ENCODE results near the gene TMEM272.

The TMEM272 gene

DNA sequence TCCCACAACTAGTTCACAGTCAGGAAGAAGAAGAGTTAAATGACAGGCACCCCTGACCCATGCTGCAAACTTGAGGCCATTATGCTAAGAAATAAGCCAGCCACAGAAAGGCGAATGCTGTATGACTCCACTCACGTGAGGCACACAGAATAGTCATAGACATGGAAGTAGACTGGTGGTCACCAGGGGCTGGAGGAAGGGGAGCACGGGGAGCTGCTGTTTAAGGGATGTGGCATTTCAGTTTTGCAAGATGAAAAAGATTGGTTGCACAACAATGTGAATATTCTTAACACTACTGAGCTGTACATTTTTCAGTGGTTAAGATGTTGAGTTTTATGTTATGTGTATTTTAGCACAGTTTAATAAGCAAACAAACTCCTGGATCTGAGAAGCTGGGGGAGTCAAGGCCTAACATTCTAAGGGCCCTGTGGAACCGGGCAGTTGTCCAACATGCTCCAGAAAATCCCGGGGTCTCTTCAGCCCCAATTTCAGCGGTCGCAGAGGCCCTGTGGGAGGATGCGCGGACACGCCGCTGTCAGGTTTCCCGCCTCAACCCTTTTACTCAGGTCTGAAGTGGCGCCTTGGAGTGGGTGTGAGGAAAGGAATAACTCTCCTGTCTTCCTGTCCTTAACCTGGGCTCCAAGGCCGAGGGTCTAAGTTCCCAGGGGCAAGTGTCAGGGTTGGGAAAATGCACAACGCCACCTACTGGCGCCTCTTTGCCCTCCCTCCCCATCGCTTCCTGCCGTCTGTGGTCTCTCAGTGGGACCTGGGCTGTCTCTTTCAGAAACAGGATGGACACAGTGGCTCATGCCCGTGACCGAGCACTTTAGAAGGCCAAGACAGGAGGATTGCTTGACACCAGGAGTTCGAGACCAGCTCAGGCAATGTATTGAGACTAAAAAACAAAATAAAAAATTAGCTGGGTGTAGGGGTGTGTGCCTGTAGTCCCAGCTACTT, 4.4 kb upstream of the TMEM272 start:
- H3K27ac ChIP-seq, result no peak overlapping the region
- peak; percentile 66 for TF ChIP-seq CTCF (conservative IDR thresholded peaks at IDR 0.05)

GRCh38 chr13:51848674-51849073, 3.7 kb upstream of the TMEM272 start:
- no peak for TF ChIP-seq CTCF (conservative IDR thresholded peaks at IDR 0.05)
- no peak overlapping the region for H3K27ac ChIP-seq

- no peak overlapping the region for H3K27ac ChIP-seq
- no peak for TF ChIP-seq CTCF (conservative IDR thresholded peaks at IDR 0.05)
Observed at GRCh38 chr13:51846756-51847155, 1.8 kb upstream of the TMEM272 start.

GRCh38 chr13:51845574-51846318, 769 bp upstream of the TMEM272 start:
- no peak overlapping the region for H3K27ac ChIP-seq
- no peak for TF ChIP-seq CTCF (conservative IDR thresholded peaks at IDR 0.05)

DNA sequence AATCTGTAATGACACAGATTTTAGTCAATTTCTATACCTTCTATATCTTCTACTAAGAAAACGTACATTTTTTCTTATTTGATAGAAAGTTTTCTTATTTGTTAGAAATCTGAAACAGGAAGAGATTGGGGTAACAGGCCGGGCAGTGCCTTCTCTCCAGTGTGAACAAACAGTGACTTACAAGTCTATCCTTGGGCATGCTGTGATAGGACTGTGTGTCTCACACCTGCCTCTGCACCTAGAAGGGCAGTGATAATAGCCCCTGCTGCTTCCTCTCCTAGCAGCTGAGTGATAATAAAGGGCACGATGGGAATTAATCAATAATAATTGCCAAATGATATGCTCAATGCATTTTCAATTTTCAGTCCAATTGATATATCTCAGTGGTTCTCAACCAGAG, 1.4 kb downstream of the TMEM272 start:
- TF ChIP-seq CTCF (conservative IDR thresholded peaks at IDR 0.05), result no peak
- H3K27ac ChIP-seq, result no peak overlapping the region

DNA sequence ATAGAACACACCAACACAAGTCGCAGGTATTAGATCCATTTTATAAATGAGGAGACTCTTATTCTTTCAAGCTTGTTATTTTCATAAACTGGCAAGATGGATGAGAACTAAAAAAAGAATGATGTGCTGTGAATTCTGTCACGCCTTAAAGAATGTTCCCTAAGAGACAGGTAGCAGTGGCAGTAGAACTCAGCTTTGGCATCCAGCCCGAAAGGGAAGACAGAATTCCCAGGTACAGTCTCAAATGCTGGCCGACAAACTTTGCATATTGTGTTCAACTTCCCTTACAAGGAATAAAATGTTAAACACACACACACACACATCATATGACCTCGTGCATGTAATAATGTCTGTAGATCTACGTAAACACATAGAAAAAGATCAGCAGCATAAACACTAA, 3.2 kb downstream of the TMEM272 start:
- no peak overlapping the region for H3K27ac ChIP-seq
- TF ChIP-seq CTCF (conservative IDR thresholded peaks at IDR 0.05), result no peak

- no peak for TF ChIP-seq CTCF (conservative IDR thresholded peaks at IDR 0.05)
- H3K27ac ChIP-seq, result no peak overlapping the region
Observed at GRCh38 chr13:51840917-51841316, 4.1 kb downstream of the TMEM272 start.
